SU-DHL-6 (cell line): ENCODE data around the gene P2RY12.

Experiments used
- H2AFZ ChIP-seq: fragments of 200-600 bp; sonication (generic); 2 replicates; pipeline ENCODE4 v1.6.1; 2014; ENCODE audit warnings: low read depth, mild to moderate bottlenecking, moderate library complexity, mixed read lengths, antibody characterized with exemption, low read length; ENCODE audit not compliant: severe bottlenecking
- H3F3A ChIP-seq: fragments of 200-600 bp; shearing (Covaris generic); 2 replicates; pipeline ENCODE4 v1.6.0; 2016; ENCODE audit warnings: antibody characterized with exemption, mild to moderate bottlenecking; ENCODE audit not compliant: insufficient read depth
- H3K27ac ChIP-seq: fragments of 200-600 bp; sonication (generic); 2 replicates; pipeline ENCODE4 v1.5.1; 2016; ENCODE audit warnings: low read depth, mild to moderate bottlenecking, low read length, moderate library complexity, mixed read lengths
- H3K27me3 ChIP-seq: fragments of 200-600 bp; sonication (generic), shearing (Covaris generic); 2 replicates; pipeline ENCODE4 v1.6.0; 2014; ENCODE audit warnings: mild to moderate bottlenecking, low read length
- H3K36me3 ChIP-seq: fragments of 200-600 bp; sonication (generic); 2 replicates; pipeline ENCODE4 v1.6.1; 2014; ENCODE audit warnings: mild to moderate bottlenecking, low read length, mixed read lengths
- H3K4me2 ChIP-seq: fragments of 300-600, 200-600 bp; shearing (Covaris generic), sonication (generic); 2 replicates; pipeline ENCODE4 v1.6.0; 2014; ENCODE audit warnings: low read length, low read depth, mild to moderate bottlenecking; ENCODE audit not compliant: poor library complexity, severe bottlenecking
- H3K4me3 ChIP-seq: fragments of 200-600 bp; sonication (generic); 2 replicates; pipeline ENCODE4 v1.5.1; 2014; ENCODE audit warnings: antibody characterized with exemption, low read length, mild to moderate bottlenecking, mixed read lengths; ENCODE audit not compliant: insufficient read depth, poor library complexity, severe bottlenecking
- H3K79me2 ChIP-seq: fragments of 200-600 bp; sonication (generic); 2 replicates; pipeline ENCODE4 v1.6.1; 2014; ENCODE audit warnings: mild to moderate bottlenecking, low read length, moderate library complexity; ENCODE audit not compliant: insufficient read depth
- H3K9ac ChIP-seq: fragments of 200-600 bp; sonication (generic); 2 replicates; pipeline ENCODE4 v1.7.0; 2014; ENCODE audit warnings: mild to moderate bottlenecking, low read length
- H3K9me2 ChIP-seq: fragments of 200-600 bp; sonication (generic); replicated peaks from 2 replicates; pipeline ENCODE4 v1.6.1; 2014; ENCODE audit warnings: low read length; ENCODE audit not compliant: insufficient read depth
- H3K9me3 ChIP-seq: fragments of 200-600 bp; sonication (generic); 2 replicates; pipeline ENCODE4 v1.6.1; 2014; ENCODE audit warnings: low read length, mixed read lengths; ENCODE audit not compliant: insufficient read depth
- H4K20me1 ChIP-seq: fragments of 200-600 bp; sonication (generic); 2 replicates; pipeline ENCODE4 v1.6.1; 2014; ENCODE audit warnings: low read depth, mild to moderate bottlenecking, antibody characterized with exemption, low read length, moderate library complexity, mixed read lengths
- CTCF ChIP-seq: fragments of 200-600 bp; sonication (generic); IDR thresholded peaks from one replicate; pipeline ENCODE4 v1.5.1; 2017; ENCODE audit warnings: antibody characterized with exemption, mild to moderate bottlenecking, low read length, moderate library complexity; ENCODE audit not compliant: insufficient read depth, poor library complexity, severe bottlenecking
- EZH2phosphoT487 ChIP-seq: fragments of 200-600 bp; sonication (generic), shearing (Covaris generic); conservative IDR thresholded peaks from 2 replicates; pipeline ENCODE4 v1.6.1; 2018; ENCODE audit warnings: mild to moderate bottlenecking, antibody characterized with exemption, low read length, moderate library complexity, mixed read lengths

The P2RY12 gene

GRCh38 chr3:151322511-151322910, 62.0 kb downstream of the P2RY12 start:
- Histone ChIP-seq H3K9ac (no peak overlapping the region), H3K4me2 (no peak overlapping the region), H3K9me2 (no peaks in the 10 kb centered on the region), H3F3A (no peaks in the 10 kb centered on the region), H3K27me3 (no peaks in the 10 kb centered on the region), H2AFZ (no peak overlapping the region), H3K36me3 (no peaks in the 10 kb centered on the region), H3K27ac (no peak overlapping the region), H4K20me1 (no peaks in the 10 kb centered on the region), H3K9me3 (no peaks in the 10 kb centered on the region), H3K4me3 (no peak overlapping the region), H3K79me2 (no peaks in the 10 kb centered on the region)
- TF ChIP-seq EZH2phosphoT487 = no peak
- TF ChIP-seq CTCF = no peak

GRCh38 chr3:151321526-151321925, 63.0 kb downstream of the P2RY12 start:
- Histone ChIP-seq H2AFZ (no peak overlapping the region), H3K4me3 (no peak overlapping the region), H3K36me3 (no peaks in the 10 kb centered on the region), H3K4me2 (no peak overlapping the region), H3K9me3 (no peaks in the 10 kb centered on the region), H4K20me1 (no peaks in the 10 kb centered on the region), H3K79me2 (no peaks in the 10 kb centered on the region), H3K27ac (no peak overlapping the region), H3K9me2 (no peaks in the 10 kb centered on the region), H3K27me3 (no peaks in the 10 kb centered on the region), H3F3A (no peaks in the 10 kb centered on the region), H3K9ac (no peak overlapping the region)
- TF ChIP-seq CTCF (no peak), EZH2phosphoT487 (no peak)

GRCh38 chr3:151320131-151320530, 64.4 kb downstream of the P2RY12 start:
- H3K27ac ChIP-seq = no peak overlapping the region
- H2AFZ ChIP-seq = no peak overlapping the region
- no peak for TF ChIP-seq CTCF

GRCh38 chr3:151319628-151320027, 64.9 kb downstream of the P2RY12 start:
- no peak overlapping the region for H3K4me3 ChIP-seq
- no peak overlapping the region for H2AFZ ChIP-seq
- no peaks in the 10 kb centered on the region for H3K79me2 ChIP-seq
- no peaks in the 10 kb centered on the region for H3K27me3 ChIP-seq
- no peak overlapping the region for H3K4me2 ChIP-seq
- H3K9me2 ChIP-seq = no peaks in the 10 kb centered on the region
- H3K36me3 ChIP-seq = no peaks in the 10 kb centered on the region
- H3K27ac ChIP-seq = no peak overlapping the region
- TF ChIP-seq EZH2phosphoT487 (no peak), CTCF (no peak)
- no peaks in the 10 kb centered on the region for H3F3A ChIP-seq
- no peaks in the 10 kb centered on the region for H4K20me1 ChIP-seq
- H3K9ac ChIP-seq = no peak overlapping the region
- H3K9me3 ChIP-seq = no peaks in the 10 kb centered on the region

More at GRCh38 chr3:151320131-151320530, 64.4 kb downstream of the P2RY12 start:
- Histone ChIP-seq H3K4me2 (no peak overlapping the region), H3K4me3 (no peak overlapping the region), H3K9me2 (no peaks in the 10 kb centered on the region), H3K36me3 (no peaks in the 10 kb centered on the region), H4K20me1 (no peaks in the 10 kb centered on the region), H3K9me3 (no peaks in the 10 kb centered on the region), H3K79me2 (no peaks in the 10 kb centered on the region), H3F3A (no peaks in the 10 kb centered on the region), H3K27me3 (no peaks in the 10 kb centered on the region), H3K9ac (no peak overlapping the region)
